22Rv1 (cell line): Measurements from ENCODE around the gene SGPL1.
"Not testable (repeated sequence)": the region's sequence is repeated elsewhere in the genome, so short reads cannot be mapped to it uniquely, and the experiment has no call there.

Experiments
- H3K27ac ChIP-seq: fragments of 450-650 bp; 2 replicates; pipeline ENCODE4 v1.5.1; 2017
- CTCF ChIP-seq: fragments of 450-650 bp; IDR thresholded peaks from 2 replicates; pipeline ENCODE4 v1.5.1; 2017; ENCODE audit warnings: mild to moderate bottlenecking
- ZFX ChIP-seq: fragments of 450-650 bp; IDR thresholded peaks from 2 replicates; pipeline ENCODE4 v1.6.1; 2017; ENCODE audit warnings: antibody characterized with exemption, borderline replicate concordance

Gene SGPL1

GRCh38 chr10:70915206-70915605 is 99.5 kb downstream of the SGPL1 start:
- TF ChIP-seq ZFX (no peak), CTCF (no peak)
- H3K27ac ChIP-seq, result no peak overlapping the region

- H3K27ac ChIP-seq, result no peak overlapping the region
- TF ChIP-seq CTCF, result no peak
- no peak for TF ChIP-seq ZFX
These were observed 100.1 kb downstream of the SGPL1 start for GRCh38 chr10:70915806-70916205.

GRCh38 chr10:70916241-70916640 is 100.5 kb downstream of the SGPL1 start:
- no peak overlapping the region for H3K27ac ChIP-seq
- TF ChIP-seq CTCF, result no peak
- TF ChIP-seq ZFX, result no peak

GRCh38 chr10:70917226-70917625 is 101.5 kb downstream of the SGPL1 start:
- no peak overlapping the region for H3K27ac ChIP-seq
- no peak for TF ChIP-seq ZFX
- TF ChIP-seq CTCF, result no peak

GRCh38 chr10:70917635-70918034 is 101.9 kb downstream of the SGPL1 start:
- H3K27ac ChIP-seq, result no peak overlapping the region
- no peak for TF ChIP-seq ZFX
- TF ChIP-seq CTCF, result no peak

GRCh38 chr10:70918851-70919530 is 103.2 kb downstream of the SGPL1 start:
- H3K27ac ChIP-seq, result no peak overlapping the region
- TF ChIP-seq CTCF, result no peak
- no peak for TF ChIP-seq ZFX

- H3K27ac ChIP-seq, result not testable (repeated sequence)
These were observed 104.2 kb downstream of the SGPL1 start for GRCh38 chr10:70919906-70920305.

- no peak overlapping the region for H3K27ac ChIP-seq
- TF ChIP-seq CTCF, result no peak
- no peak for TF ChIP-seq ZFX
These were observed 104.8 kb downstream of the SGPL1 start for GRCh38 chr10:70920519-70920918.
